ENCODE measurements around the gene TMEM140.
"Not testable (repeated sequence)": the region's sequence is repeated elsewhere in the genome, so short reads cannot be mapped to it uniquely, and the experiment has no call there.

TMEM140 gene

GRCh38 chr7:135162382-135163001 is 14.6 kb downstream of the TMEM140 start:
- no peak for ATAC-seq (ENCODE audit: low read depth)
- H3K4me3 Mint-ChIP-seq, result no peak overlapping the region
- DNase-seq (ENCODE audit: low spot score in 2 of 2), result no peak
- H3K27me3 Mint-ChIP-seq, result no peaks in the 10 kb centered on the region
- peaks cover 38% of the 10 kb centered on the region for H3K4me1 Mint-ChIP-seq
- no peaks in the 10 kb centered on the region for H3K9me3 Mint-ChIP-seq
- H3K27ac Mint-ChIP-seq, result peak overlapping the region; percentile 86
- H3K36me3 Mint-ChIP-seq, result peaks cover 21% of the 10 kb centered on the region

GRCh38 chr7:135164357-135165061 is 16.6 kb downstream of the TMEM140 start:
- Mint-ChIP-seq H3K9me3 (no peaks in the 10 kb centered on the region), H3K36me3 (peaks cover 22% of the 10 kb centered on the region), H3K27me3 (no peaks in the 10 kb centered on the region), H3K27ac (no peak overlapping the region), H3K4me3 (no peak overlapping the region), H3K4me1 (peaks cover 46% of the 10 kb centered on the region)
- peak in 1 of 2 donors; percentile 8 for DNase-seq (ENCODE audit: low spot score in 2 of 2)
- no peak for ATAC-seq (ENCODE audit: low read depth)

- ATAC-seq (ENCODE audit: low read depth), result no peak
- Mint-ChIP-seq H3K4me1 (peaks cover 42% of the 10 kb centered on the region), H3K9me3 (no peaks in the 10 kb centered on the region), H3K27me3 (no peaks in the 10 kb centered on the region), H3K4me3 (no peak overlapping the region), H3K36me3 (peaks cover 22% of the 10 kb centered on the region), H3K27ac (peak overlapping the region; percentile 68)
- no peak for DNase-seq (ENCODE audit: low spot score in 2 of 2)
Measured at GRCh38 chr7:135165862-135166261, 18.0 kb downstream of the TMEM140 start.

- Mint-ChIP-seq H3K27me3 (no peaks in the 10 kb centered on the region), H3K4me3 (no peak overlapping the region), H3K36me3 (peaks cover 19% of the 10 kb centered on the region), H3K4me1 (peaks cover 40% of the 10 kb centered on the region), H3K27ac (peak overlapping the region; percentile 68), H3K9me3 (no peaks in the 10 kb centered on the region)
- ATAC-seq (ENCODE audit: low read depth) (no peak), DNase-seq (ENCODE audit: low spot score in 2 of 2) (no peak)
Measured at GRCh38 chr7:135166338-135166990, 18.6 kb downstream of the TMEM140 start.

GRCh38 chr7:135167365-135167917 is 19.6 kb downstream of the TMEM140 start:
- DNase-seq (ENCODE audit: low spot score in 2 of 2) (peak in 1 of 2 donors; percentile 9), ATAC-seq (ENCODE audit: low read depth) (no peak)
- peaks cover 40% of the 10 kb centered on the region for H3K4me1 Mint-ChIP-seq
- H3K27me3 Mint-ChIP-seq, result no peaks in the 10 kb centered on the region
- H3K4me3 Mint-ChIP-seq, result no peak overlapping the region
- H3K36me3 Mint-ChIP-seq, result peaks cover 11% of the 10 kb centered on the region
- peak overlapping the region; percentile 95 for H3K27ac Mint-ChIP-seq
- peaks cover 2% of the 10 kb centered on the region for H3K9me3 Mint-ChIP-seq

- Mint-ChIP-seq H3K27me3 (no peaks in the 10 kb centered on the region), H3K27ac (peak overlapping the region; percentile 95), H3K4me1 (peaks cover 40% of the 10 kb centered on the region), H3K4me3 (peak overlapping the region; percentile 8), H3K9me3 (peaks cover 2% of the 10 kb centered on the region), H3K36me3 (peaks cover 9% of the 10 kb centered on the region)
- ATAC-seq (ENCODE audit: low read depth), result no peak
- DNase-seq (ENCODE audit: low spot score in 2 of 2), result peak in 1 of 2 donors; percentile 10
Measured at GRCh38 chr7:135168001-135168400, 20.1 kb downstream of the TMEM140 start.

GRCh38 chr7:135168489-135169140 is 20.7 kb downstream of the TMEM140 start:
- Mint-ChIP-seq H3K27ac (peak overlapping the region; percentile 95), H3K9me3 (peaks cover 2% of the 10 kb centered on the region), H3K27me3 (no peaks in the 10 kb centered on the region), H3K36me3 (peaks cover 9% of the 10 kb centered on the region), H3K4me1 (peaks cover 40% of the 10 kb centered on the region), H3K4me3 (peak overlapping the region; percentile 83)
- ATAC-seq (ENCODE audit: low read depth), result no peak
- DNase-seq (ENCODE audit: low spot score in 2 of 2), result no peak

- no peaks in the 10 kb centered on the region for H3K27me3 Mint-ChIP-seq
- H3K9me3 Mint-ChIP-seq, result peaks cover 2% of the 10 kb centered on the region
- ATAC-seq (ENCODE audit: low read depth) (peak; percentile 17), DNase-seq (ENCODE audit: low spot score in 2 of 2) (peak; percentile 13 to 28)
- peaks cover 7% of the 10 kb centered on the region for H3K36me3 Mint-ChIP-seq
- H3K4me3 Mint-ChIP-seq, result peak overlapping the region; percentile 83
- peak overlapping the region; percentile 95 for H3K27ac Mint-ChIP-seq
- H3K4me1 Mint-ChIP-seq, result peaks cover 37% of the 10 kb centered on the region
Measured at GRCh38 chr7:135169141-135169963, 21.5 kb downstream of the TMEM140 start.

- Mint-ChIP-seq H3K36me3 (peaks cover 7% of the 10 kb centered on the region), H3K4me1 (peaks cover 37% of the 10 kb centered on the region), H3K27me3 (no peaks in the 10 kb centered on the region), H3K4me3 (peak overlapping the region; percentile 83), H3K27ac (peak overlapping the region; percentile 95), H3K9me3 (peaks cover 2% of the 10 kb centered on the region)
- peak in 1 of 2 donors; percentile 71 for DNase-seq (ENCODE audit: low spot score in 2 of 2)
- peak; percentile 46 for ATAC-seq (ENCODE audit: low read depth)
Measured at GRCh38 chr7:135169964-135170273, 22.0 kb downstream of the TMEM140 start.

- Mint-ChIP-seq H3K4me3 (peak within 1 kb of the TSS; percentile 83), H3K27ac (peak within 1 kb of the TSS; percentile 95), H3K4me1 (peaks cover 37% of the 10 kb centered on the region), H3K36me3 (peaks cover 7% of the 10 kb centered on the region), H3K27me3 (no peaks in the 10 kb centered on the region), H3K9me3 (peaks cover 2% of the 10 kb centered on the region)
- peak; percentile 74 for ATAC-seq (ENCODE audit: low read depth)
- peak; percentile 79 to 82 for DNase-seq (ENCODE audit: low spot score in 2 of 2)
Measured at GRCh38 chr7:135170274-135170997, 22.6 kb downstream of the TMEM140 start, which contains the start of gene CYREN. Gene CYREN (minus strand): TSS chr7:135170707. CDS start chr7:135168922, 1,785 bp downstream.

GRCh38 chr7:135170998-135171481 is 23.2 kb downstream of the TMEM140 start:
- H3K27ac Mint-ChIP-seq, result peak overlapping the region; percentile 95
- peaks cover 37% of the 10 kb centered on the region for H3K4me1 Mint-ChIP-seq
- peak overlapping the region; percentile 83 for H3K4me3 Mint-ChIP-seq
- not testable (repeated sequence) for H3K9me3 Mint-ChIP-seq; H3K27me3 Mint-ChIP-seq; DNase-seq (ENCODE audit: low spot score in 2 of 2); H3K36me3 Mint-ChIP-seq
- ATAC-seq (ENCODE audit: low read depth), result peak; percentile 42

- Mint-ChIP-seq H3K4me3 (peak overlapping the region; percentile 83), H3K27ac (peak overlapping the region; percentile 95), H3K4me1 (peaks cover 37% of the 10 kb centered on the region)
- ATAC-seq (ENCODE audit: low read depth); H3K36me3 Mint-ChIP-seq; DNase-seq (ENCODE audit: low spot score in 2 of 2); H3K9me3 Mint-ChIP-seq; H3K27me3 Mint-ChIP-seq: not testable (repeated sequence)
Measured at GRCh38 chr7:135171581-135172291, 23.9 kb downstream of the TMEM140 start.
